Suprapubic skin (tissue), 4 donors: ENCODE data around the gene KCNJ16. TPM values are rescaled to one million over a fixed set of nuclear protein-coding genes. Genes with fewer than 3 reads are reported as not detected.

ENCODE experiments used
- DNase-seq, 2 donors: peaks; one replicate each; pipeline ENCODE4 v3.0.0-alpha.2; 2019; ENCODE audit warnings: low spot score in 2 of 2
- H3K27ac ChIP-seq: fragments of 200-600 bp; sonication (generic); one replicate; pipeline ENCODE4 v1.5.1; 2019
- H3K27me3 ChIP-seq: fragments of 200-600 bp; sonication (generic); one replicate; pipeline ENCODE4 v1.5.1; 2019
- H3K36me3 ChIP-seq: fragments of 200-600 bp; sonication (generic); one replicate; pipeline ENCODE4 v1.5.1; 2019
- H3K4me1 ChIP-seq: fragments of 200-600 bp; sonication (generic); one replicate; pipeline ENCODE4 v1.5.1; 2019
- H3K4me3 ChIP-seq: fragments of 200-600 bp; sonication (generic); one replicate; pipeline ENCODE4 v1.5.1; 2019; ENCODE audit warnings: mild to moderate bottlenecking
- H3K9me3 ChIP-seq: fragments of 200-600 bp; sonication (generic); one replicate; pipeline ENCODE4 v1.5.1; 2019
- EP300 ChIP-seq: sonication (generic); formaldehyde crosslinking; IDR thresholded peaks from one replicate; pipeline ENCODE4 v1.6.1; 2017; ENCODE audit warnings: antibody characterized with exemption
- POLR2A ChIP-seq, 2 donors: fragments of 450-650 bp; IDR thresholded peaks; one replicate each; pipeline ENCODE4 v1.6.1; 2017; ENCODE audit warnings: antibody characterized with exemption in 2 of 2, mild to moderate bottlenecking in 2 of 2, moderate library complexity in 2 of 2
- POLR2AphosphoS5 ChIP-seq, 3 donors: sonication (generic); formaldehyde crosslinking; IDR thresholded peaks; one replicate each; pipeline ENCODE4 v1.6.1; 2017; ENCODE audit warnings: antibody characterized with exemption in 3 of 3
- WGBS: methylation state at CpG from one replicate; pipeline ENCODE4 v1.1.5; 2018; 5-methylcytosine and 5-hydroxymethylcytosine counted together
- total RNA-seq, 4 donors: library from RNA; depleted of rRNA; stranded (reverse); fragments of >200 nt; gene quantifications; one replicate each; pipeline ENCODE4 v1.1.0, GENCODE V29; 2016
- TF ChIP-seq, protein P1 (sequence below), 2 donors: fragments of 200-600 bp in 1 of 2; fragments of 450-650 bp in 1 of 2; sonication (generic) in 1 of 2; IDR thresholded peaks; one replicate each; pipeline ENCODE4 v1.5.1; 2016 to 2019; ENCODE audit warnings: antibody characterized with exemption in 2 of 2, mild to moderate bottlenecking in 1 of 2, moderate library complexity in 1 of 2

KCNJ16 gene
- total RNA-seq, 4 donors from 2014 or later: not detected

DNA sequence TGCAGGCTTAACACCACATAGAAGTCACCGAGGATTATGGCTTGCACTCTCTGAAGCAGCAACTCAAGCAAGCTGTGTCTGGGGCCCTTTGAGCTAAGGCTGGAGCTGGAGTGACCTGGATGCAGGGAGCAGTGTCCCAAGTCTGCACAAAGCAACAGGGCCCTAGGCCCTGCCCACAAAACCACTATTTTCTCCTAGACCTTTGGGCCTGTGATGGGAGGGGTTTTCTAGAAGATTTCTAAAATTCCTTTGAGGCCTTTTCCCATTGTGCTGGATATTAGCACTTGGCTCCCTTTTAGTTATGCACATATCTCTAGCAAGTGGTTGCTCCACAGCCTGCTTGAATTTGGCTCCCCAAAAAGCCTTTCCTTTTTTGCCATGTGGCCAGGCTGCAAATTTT, 44.5 kb downstream of the KCNJ16 start:
- no peak for DNase-seq
- H3K27me3 ChIP-seq: no peaks in the 10 kb centered on the region
- no peaks in the 10 kb centered on the region for H3K9me3 ChIP-seq
- no peak for TF ChIP-seq POLR2A (IDR thresholded peaks at IDR 0.05)
- no peak for TF ChIP-seq POLR2AphosphoS5 (IDR thresholded peaks at IDR 0.05)
- no peak for TF ChIP-seq EP300
- TF ChIP-seq, protein P1, sequence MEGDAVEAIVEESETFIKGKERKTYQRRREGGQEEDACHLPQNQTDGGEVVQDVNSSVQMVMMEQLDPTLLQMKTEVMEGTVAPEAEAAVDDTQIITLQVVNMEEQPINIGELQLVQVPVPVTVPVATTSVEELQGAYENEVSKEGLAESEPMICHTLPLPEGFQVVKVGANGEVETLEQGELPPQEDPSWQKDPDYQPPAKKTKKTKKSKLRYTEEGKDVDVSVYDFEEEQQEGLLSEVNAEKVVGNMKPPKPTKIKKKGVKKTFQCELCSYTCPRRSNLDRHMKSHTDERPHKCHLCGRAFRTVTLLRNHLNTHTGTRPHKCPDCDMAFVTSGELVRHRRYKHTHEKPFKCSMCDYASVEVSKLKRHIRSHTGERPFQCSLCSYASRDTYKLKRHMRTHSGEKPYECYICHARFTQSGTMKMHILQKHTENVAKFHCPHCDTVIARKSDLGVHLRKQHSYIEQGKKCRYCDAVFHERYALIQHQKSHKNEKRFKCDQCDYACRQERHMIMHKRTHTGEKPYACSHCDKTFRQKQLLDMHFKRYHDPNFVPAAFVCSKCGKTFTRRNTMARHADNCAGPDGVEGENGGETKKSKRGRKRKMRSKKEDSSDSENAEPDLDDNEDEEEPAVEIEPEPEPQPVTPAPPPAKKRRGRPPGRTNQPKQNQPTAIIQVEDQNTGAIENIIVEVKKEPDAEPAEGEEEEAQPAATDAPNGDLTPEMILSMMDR (IDR thresholded peaks at IDR 0.05): no peak
- no peaks in the 10 kb centered on the region for H3K36me3 ChIP-seq
- H3K4me3 ChIP-seq: no peak overlapping the region
- no peak overlapping the region for H3K27ac ChIP-seq
- WGBS: 100% methylated on average over 1 of the region's 1 CpG
- peaks cover 8% of the 10 kb centered on the region for H3K4me1 ChIP-seq

DNA sequence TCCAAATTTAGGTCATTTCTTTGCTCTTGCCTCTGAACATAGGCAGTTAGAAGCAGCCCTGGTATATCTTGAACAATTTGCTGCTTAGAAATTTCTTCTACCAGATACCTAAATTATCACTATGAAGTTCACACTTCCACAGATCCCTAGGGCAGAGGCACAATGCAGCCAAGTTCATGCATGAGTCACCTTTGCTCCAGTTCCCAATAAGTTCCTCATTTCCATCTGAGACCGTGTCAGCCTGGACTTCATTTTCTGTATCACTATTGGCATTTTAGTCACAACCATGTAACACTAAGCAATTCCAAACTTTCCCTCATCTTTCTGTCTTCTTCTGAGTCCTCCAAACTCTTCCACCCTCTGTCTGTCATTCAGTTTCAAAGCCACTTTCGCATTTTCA, 45.0 kb downstream of the KCNJ16 start:
- DNase-seq: no peak
- no peak overlapping the region for H3K27ac ChIP-seq
- H3K27me3 ChIP-seq: no peaks in the 10 kb centered on the region
- no peak for TF ChIP-seq POLR2A (IDR thresholded peaks at IDR 0.05)
- no peak for TF ChIP-seq POLR2AphosphoS5 (IDR thresholded peaks at IDR 0.05)
- TF ChIP-seq, protein P1 (IDR thresholded peaks at IDR 0.05): no peak
- TF ChIP-seq EP300: no peak
- 57% methylated on average over 2 of the region's 2 CpGs for WGBS
- H3K9me3 ChIP-seq: no peaks in the 10 kb centered on the region
- no peak overlapping the region for H3K4me3 ChIP-seq
- H3K4me1 ChIP-seq: peaks cover 12% of the 10 kb centered on the region
- no peaks in the 10 kb centered on the region for H3K36me3 ChIP-seq

DNA sequence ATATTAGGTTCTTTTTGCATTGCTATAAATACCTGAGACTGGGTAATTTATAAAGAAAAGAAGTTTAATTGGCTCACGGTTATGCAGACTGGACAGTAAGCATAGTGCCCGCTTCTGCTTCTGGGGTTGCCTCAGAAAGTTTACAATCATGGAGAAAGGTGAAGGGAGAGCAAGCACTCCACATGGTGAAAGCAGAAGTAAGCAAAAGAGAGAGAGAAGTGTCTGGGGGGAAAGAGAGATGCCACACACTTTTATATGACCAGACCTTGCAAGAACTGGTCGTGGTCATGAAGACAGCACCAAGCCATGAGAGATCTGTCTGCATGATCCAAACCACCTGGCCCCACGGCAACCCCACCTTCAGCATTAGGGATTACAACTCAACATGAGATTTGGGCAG, 45.4 kb downstream of the KCNJ16 start:
- Histone ChIP-seq H3K9me3 (no peaks in the 10 kb centered on the region), H3K27ac (no peak overlapping the region), H3K36me3 (no peaks in the 10 kb centered on the region), H3K4me1 (peaks cover 15% of the 10 kb centered on the region), H3K4me3 (no peak overlapping the region), H3K27me3 (no peaks in the 10 kb centered on the region)
- no peak for DNase-seq
- WGBS: 82% methylated on average over 4 of the region's 4 CpGs
- TF ChIP-seq EP300 (no peak), POLR2AphosphoS5 (IDR thresholded peaks at IDR 0.05) (no peak), POLR2A (IDR thresholded peaks at IDR 0.05) (no peak)
- TF ChIP-seq, protein P1 (IDR thresholded peaks at IDR 0.05): no peak

DNA sequence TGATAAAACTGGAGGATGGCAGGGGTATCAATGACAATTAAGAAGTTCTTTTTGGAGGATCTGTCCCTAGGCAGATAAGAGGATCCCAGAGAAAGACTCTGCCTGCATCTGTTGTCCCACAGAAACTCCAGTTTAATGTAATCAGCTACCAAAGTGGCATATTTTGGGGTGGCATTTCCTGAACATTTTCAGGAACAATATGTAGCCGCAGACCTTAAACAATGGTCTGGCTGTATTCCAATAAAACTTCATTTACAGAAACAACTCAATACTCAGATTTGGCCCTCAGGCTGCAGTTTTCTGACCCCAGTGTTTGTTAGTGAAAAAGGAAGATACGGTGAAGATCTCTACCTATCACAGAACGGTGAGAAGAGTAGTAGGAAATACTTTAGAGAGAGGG, 46.1 kb downstream of the KCNJ16 start:
- 80% methylated on average over 3 of the region's 3 CpGs for WGBS
- TF ChIP-seq POLR2AphosphoS5 (IDR thresholded peaks at IDR 0.05) (no peak), EP300 (no peak), POLR2A (IDR thresholded peaks at IDR 0.05) (no peak)
- TF ChIP-seq, protein P1 (IDR thresholded peaks at IDR 0.05): no peak
- Histone ChIP-seq H3K4me3 (no peak overlapping the region), H3K27ac (no peak overlapping the region), H3K9me3 (no peaks in the 10 kb centered on the region), H3K27me3 (no peaks in the 10 kb centered on the region), H3K36me3 (no peaks in the 10 kb centered on the region), H3K4me1 (peaks cover 15% of the 10 kb centered on the region)
- no peak for DNase-seq

DNA sequence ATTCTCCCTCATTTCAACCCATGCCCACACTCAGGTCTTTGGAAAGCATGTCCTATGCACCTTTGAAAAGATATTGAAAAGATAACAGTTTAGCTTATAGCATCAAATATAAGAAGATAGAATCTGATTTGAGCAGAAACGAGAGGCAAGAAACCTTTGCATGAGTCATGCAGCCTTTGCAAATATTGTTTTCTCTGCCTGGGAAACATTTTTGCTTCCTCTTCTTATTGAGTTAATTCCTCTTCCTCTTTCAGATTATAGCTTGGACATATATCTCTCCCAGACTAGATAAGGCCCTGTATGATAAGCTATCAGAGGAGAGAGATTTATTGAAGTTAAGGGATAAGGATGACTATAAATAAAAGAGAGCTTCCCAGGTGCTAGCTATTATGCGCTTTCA, 48.2 kb downstream of the KCNJ16 start:
- peaks cover 15% of the 10 kb centered on the region for H3K4me1 ChIP-seq
- no peak overlapping the region for H3K4me3 ChIP-seq
- no peaks in the 10 kb centered on the region for H3K27me3 ChIP-seq
- DNase-seq: no peak
- TF ChIP-seq POLR2A (IDR thresholded peaks at IDR 0.05) (no peak), POLR2AphosphoS5 (IDR thresholded peaks at IDR 0.05) (no peak), EP300 (no peak)
- TF ChIP-seq, protein P1 (IDR thresholded peaks at IDR 0.05): no peak
- H3K27ac ChIP-seq: no peak overlapping the region
- no peaks in the 10 kb centered on the region for H3K36me3 ChIP-seq
- 50% methylated on average over 2 of the region's 2 CpGs for WGBS
- H3K9me3 ChIP-seq: no peaks in the 10 kb centered on the region
